Right kidney (tissue), 1 donor: ENCODE data around the gene FAM107B.
"Not testable (repeated sequence)": the region's sequence is repeated elsewhere in the genome, so short reads cannot be mapped to it uniquely, and the experiment has no call there.

Source experiments
- DNase-seq: peaks from one replicate; pipeline ENCODE4 v3.0.0-alpha.2; 2016

FAM107B gene

GRCh38 chr10:14696821-14697220 lies 77.9 kb downstream of the FAM107B start:
- no peak for DNase-seq

DNA sequence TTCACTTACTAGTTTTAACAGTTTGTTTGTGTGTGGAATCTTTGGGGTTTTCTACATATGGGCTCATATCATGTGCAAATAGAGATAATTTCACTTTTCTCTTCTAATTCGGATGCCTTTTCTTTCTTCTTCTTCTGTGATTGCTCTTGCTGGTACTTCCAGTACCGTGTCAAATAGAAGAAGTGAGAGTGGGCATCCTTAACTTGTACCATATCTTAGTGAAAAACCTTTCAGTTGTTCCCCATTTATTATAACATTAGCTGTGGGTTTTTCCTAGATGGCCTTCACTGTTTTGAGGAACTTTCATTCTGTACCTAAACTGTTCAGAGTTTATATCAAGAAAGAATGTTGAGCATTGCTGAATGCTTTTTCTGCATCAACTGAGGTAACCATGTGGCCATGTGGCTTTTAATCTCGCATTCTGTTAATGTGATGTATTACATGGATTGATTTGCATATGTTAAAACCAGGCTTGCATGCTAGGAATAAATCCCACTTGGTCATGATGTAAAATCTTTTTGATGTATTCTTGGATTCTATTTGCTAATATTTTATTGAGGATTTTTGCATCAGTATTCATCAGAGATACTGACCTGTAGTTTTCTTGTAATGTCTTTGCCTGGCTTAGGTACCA lies 78.7 kb downstream of the FAM107B start:
- DNase-seq, result no peak

GRCh38 chr10:14693891-14694290 lies 80.8 kb downstream of the FAM107B start:
- DNase-seq, result no peak

DNA sequence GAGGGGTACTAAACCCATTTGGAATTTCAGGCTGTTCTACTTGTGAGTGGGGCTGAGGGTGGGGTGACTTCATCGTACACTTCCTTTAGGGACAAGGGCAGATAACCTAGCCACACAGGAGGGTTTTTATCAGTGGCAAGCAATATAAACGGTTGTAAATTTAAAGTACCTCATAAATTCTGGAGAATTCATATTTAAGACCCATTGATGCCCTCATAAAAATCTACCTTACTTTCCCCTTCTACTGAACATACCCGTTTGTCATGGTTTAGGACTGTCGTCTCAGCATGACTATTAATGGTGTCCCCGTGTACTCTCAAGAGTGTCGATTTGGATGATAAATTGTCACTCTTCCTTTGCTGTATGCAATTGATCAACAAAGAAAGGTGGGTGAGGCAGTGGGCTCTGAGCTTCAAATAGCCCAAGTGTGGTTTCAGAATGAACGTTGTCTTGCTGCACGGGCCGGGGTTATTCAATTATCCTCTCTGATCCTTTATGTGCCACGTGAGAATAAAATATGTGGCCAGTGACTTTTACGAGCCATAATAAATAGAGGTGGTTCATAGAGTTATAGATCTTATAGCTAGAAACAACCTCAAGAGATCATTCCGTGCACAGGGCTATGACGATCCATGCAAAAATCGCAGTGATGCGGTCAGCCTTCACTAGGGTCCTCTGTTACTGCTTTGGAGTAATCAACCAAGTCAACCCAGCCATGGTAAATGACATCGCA lies 82.2 kb downstream of the FAM107B start:
- no peak for DNase-seq

GRCh38 chr10:14691359-14691758 lies 83.3 kb downstream of the FAM107B start:
- DNase-seq, result no peak

GRCh38 chr10:14688606-14689005 lies 86.1 kb downstream of the FAM107B start:
- no peak for DNase-seq

DNA sequence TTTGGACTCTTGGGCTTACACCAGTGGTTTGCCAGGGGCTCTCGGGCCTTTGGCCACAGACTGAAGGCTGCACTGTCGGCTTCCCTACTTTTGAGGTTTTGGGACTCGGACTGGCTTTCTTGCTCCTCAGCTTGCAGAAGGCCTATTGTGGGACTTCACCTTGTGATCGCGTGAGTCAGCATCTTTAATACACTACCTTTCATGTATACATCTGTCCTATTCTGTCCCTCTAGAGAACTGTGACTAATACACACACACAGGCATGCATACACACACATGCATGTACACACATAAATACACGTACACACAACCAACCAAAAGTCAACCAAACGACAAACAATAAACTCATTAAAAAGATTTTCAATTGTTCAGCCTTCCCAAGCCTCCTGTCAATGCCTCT lies 86.5 kb downstream of the FAM107B start:
- DNase-seq, result not testable (repeated sequence)

GRCh38 chr10:14687340-14687739 lies 87.4 kb downstream of the FAM107B start:
- no peak for DNase-seq

DNA sequence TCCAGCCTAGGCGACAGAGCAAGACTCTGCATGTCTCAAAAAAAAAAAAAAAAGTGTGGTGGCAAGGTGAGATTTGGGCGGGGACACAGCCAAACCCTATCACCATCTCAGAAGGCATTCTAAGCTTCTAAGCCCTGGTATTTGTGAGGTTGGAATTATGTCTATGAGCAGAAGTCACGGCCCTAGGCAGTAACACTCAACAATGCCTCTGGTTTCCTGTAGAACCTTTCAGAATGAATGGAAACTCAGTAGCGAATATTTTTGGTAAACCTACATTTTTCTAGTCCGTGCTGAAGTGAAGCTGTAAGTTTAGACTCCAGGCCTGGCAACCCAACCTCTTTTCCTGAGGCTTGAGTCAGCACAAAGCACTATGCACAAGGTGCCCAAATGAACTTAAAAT lies 88.3 kb downstream of the FAM107B start:
- DNase-seq, result no peak

DNA sequence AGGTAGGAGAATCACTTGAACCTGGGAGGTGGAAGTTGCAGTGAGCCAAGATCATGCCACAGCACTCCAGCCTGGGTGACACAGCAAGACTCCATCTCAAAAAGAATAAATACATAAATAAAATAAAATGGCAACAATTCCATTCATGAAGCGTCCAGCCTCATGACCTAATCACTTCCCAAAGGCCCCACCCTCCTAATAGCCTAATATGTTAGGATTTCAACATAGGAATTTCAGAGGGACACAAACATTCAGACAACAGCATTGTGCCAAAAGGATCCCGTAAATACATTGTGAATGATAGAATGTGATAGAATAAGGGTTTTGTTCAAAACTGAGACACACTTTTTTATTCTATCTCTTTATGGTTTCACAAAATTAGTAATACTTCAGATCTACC lies 90.3 kb downstream of the FAM107B start:
- DNase-seq, result no peak

DNA sequence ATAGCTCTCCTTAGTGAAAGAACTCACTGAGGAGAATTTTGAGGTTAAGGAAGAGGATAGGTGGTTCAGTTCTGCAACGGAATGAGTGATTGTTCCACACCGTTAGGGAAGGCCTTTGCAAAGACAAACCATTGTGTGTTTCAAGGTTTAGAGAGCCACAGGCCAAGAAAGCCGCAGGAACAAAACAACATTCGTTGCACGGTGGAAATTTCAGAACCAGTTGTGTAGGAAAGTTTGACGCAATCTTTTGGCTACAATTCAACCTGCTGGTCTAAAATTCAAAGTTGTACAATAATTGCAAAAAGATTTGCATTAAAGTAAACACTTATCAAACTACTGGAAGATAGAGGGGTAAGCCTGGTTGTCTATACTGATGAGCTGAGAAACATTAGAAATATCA lies 91.4 kb downstream of the FAM107B start:
- DNase-seq, result no peak

DNA sequence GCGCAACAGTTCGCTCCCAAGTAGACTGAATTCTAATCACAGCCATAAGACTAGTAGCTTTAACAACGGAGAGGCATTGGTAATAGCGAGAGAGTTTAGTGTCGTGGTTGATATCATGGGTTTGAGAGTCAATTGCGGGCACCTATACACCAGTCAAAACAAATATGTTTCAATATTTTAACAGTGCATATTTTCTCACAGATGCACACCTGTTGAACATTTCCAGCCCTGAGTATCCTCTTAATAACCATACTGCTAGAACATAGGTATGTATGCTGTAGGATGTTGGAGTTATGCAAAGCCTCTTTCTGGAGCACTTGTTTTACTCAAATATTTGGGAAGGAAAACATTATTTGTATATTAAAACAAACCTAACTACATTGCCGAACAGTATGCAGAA lies 92.9 kb downstream of the FAM107B start:
- no peak for DNase-seq

DNA sequence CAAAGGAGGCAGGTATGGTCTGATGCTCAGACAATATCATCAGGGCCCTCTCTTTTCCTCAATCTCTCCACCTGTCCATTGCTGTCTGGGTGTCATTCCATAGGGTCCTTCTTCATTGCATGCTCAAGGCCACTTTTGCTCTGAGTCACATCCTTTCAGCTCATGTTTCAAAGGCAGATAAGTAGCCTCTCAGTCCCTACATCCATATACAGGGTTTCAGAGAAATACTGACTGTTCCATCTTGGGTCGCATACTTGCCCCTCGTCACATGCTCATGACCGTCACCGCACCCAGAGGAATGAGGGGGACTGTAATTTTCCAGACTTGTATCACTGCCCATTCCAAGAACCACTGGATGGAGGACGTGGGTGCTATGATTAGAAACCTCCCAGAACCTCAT lies 93.4 kb downstream of the FAM107B start:
- no peak for DNase-seq

GRCh38 chr10:14678637-14679036 lies 96.1 kb downstream of the FAM107B start:
- no peak for DNase-seq

DNA sequence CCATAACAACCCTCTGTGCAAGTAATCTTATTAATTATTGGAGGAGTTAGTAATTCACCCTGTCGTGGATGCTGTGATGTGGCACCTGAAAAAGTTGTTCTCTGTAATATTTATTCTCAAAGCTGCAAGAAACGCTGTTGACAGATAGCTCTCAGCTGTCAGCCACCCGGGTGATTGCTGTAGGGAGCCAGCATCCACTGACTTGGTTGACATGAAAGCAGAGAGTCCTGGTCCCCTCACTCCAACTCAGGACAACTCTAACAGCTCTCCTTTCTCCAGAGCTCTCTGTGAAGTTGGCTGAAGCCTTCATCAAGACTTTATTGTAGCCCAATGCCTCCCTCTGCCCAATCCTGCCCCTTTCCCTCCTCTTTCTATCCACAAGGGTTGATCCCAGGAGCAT lies 98.0 kb downstream of the FAM107B start:
- no peak for DNase-seq

DNA sequence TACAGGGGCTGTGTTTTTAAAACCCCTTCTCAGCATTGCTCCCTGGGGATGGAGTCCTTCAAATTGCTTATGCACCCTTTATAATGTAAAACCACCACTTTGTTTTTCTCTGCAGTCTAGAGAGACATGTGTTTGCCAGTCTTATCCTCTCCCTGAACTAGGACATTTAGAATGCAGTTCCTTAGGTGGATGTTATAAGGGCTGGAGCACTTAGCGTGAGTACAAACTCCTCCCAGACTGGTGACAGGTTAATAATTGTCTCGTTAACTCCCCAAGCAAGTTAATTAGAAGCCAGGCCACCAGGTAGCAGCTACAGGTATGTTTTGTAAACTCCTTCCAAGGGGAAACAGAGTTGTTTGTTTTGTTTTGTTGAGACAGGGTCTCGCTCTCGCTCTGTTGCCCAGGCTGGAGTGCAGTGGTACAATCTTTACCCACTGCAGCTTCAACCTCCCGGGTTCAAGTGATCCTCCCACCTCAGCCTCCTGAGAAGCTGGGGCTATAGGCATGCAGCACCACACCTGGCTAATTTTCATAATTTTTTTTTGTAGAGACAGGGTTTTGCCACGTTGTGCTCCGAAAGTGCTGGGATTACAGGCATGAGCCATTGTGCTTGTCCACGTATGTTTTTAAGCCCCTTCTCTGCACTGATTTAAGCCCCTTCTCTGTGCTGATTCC lies 100.2 kb downstream of the FAM107B start:
- DNase-seq, result no peak

DNA sequence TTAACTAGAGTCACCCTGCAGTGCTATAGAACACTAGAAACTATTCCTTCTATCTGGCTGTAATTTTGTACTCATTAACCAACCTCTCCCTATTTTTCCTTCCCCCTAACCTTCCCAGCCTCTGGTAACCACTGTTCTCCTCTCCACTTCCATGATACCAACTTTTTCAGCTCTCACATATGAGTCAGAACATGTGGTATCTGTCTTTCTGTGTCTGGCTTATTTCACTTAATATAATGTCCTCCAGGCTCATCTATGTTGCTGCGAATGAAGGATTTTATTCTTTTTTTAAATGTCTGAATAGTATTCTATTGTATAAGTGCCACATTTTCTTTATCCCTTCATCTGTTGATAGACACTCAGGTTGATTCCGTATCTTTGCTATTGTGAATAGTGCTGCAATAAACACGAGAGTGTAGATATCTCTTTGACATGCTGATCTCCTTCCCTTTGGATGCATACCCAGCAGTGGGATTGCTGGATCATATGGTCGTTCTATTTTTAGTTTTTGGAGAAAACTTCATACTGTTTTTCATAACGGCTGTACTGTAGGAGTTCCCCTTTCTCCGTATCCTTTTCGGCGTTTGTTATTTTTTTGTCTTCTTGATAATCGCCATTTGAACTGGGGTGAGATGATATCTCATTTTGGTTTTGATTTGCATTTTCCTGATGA lies 101.4 kb downstream of the FAM107B start:
- DNase-seq, result no peak

DNA sequence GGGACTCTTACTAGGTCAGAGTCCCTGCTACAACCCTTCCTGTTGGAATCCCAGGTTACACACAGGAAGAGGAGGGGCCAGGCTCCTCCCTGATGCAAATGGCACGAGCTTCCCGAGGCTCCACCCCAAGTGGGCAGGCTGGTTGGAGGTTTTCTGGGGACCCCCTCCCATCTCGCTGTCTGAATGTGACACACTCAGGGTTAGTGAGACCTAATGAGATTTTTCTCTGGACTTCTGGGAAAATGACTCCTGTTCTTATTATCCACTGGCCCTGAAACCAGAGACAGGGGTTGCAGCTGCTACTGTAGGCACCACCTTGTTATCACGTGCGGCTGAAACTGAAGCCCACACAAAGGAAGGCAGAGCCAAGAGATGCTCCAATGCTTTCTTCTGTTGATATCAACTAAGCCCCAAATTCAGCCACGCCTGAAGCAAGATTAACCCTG lies 103.3 kb downstream of the FAM107B start:
- DNase-seq, result no peak

DNA sequence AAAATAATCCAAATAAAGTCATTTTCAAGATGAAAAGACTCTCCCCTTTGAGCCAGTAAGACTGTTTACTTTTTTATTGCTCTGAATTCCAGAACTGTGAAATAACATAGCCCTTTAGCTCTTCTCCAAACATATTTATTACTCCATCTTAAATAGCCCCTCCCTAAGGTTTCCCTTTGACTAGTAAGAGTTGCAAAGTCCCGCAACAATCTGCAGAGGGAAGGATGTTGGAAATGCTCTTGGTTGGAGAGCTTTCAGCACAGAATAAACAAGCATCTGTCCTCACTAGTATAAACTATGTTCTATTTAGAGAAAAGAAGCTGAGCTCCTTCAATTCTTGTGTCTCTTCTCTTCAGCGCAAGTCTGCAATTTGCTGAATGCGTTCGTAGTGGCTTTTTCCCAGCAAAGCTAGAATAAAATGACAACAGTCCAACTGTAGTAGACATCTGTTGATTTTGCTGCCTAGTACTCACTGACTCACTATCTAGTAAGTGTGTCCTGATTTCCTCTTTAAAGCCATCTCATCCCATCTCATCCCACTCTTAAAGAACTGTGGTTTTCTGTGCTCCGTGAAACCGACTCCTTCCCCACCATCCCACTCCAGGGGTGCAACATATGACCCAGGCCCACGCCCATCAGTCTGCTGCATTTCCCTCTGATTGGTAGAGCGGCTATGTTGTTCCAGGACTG lies 104.0 kb downstream of the FAM107B start:
- DNase-seq, result no peak

- DNase-seq, result no peak
Measured at GRCh38 chr10:14669576-14669975, 105.1 kb downstream of the FAM107B start.

- no peak for DNase-seq
Measured at GRCh38 chr10:14667781-14668180, 106.9 kb downstream of the FAM107B start.

DNA sequence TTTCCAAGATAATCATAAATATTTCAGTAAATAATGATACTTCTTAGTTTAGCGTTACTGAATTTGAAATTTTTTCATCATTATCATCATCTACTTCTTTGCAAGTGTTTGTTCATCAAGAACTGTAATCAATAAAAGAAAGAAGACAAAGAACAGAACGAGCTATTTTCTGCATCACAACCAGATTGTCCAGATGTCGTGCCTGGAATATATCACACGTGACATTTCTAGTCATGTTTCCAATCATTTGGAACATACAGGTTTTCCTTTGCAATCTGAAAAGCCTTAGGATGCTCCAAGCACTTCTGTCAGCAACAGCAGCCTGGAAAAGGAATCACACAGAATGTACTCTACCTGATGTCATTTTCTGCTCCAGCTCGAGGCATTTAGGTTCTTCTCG lies 107.4 kb downstream of the FAM107B start:
- no peak for DNase-seq
